Measurements from ENCODE around the gene ANKRD11. TPM values are rescaled to one million over a fixed set of nuclear protein-coding genes. Genes with fewer than 3 reads are reported as not detected.

The ANKRD11 gene
- total RNA-seq, 1 experiment from 2014 or later = 242 TPM

DNA sequence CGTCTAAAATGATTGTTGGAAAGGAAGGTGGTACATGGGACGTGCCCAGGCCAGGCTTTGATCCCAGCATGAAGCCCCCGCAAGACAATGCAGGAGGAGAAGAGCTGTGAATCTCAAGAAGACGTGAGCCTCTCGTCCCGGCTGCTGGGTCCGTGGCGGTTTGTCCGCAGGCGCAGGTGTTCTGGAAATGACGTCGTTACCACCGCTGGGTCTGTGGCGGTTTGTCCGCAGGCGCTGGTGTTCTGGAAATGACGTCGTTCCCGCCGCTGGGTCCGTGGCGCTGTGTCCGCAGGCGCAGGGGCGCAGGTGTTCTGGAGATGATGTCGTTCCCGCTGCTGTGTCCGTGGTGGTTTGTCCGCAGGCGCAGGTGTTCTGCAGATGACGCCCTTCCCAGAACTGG lies 31.9 kb upstream of the ANKRD11 start:
- Mint-ChIP-seq H3K27ac (ENCODE audit: unreplicated experiment) (no peak overlapping the region), H3K9me3 (ENCODE audit: low read depth, unreplicated experiment) (no peaks in the 10 kb centered on the region), H3K4me3 (ENCODE audit: low read depth, unreplicated experiment) (no peak overlapping the region), H3K36me3 (ENCODE audit: insufficient read depth, unreplicated experiment) (peaks cover 72% of the 10 kb centered on the region), H3K4me1 (ENCODE audit: low read depth, unreplicated experiment) (no peaks in the 10 kb centered on the region), H3K27me3 (ENCODE audit: unreplicated experiment) (no peaks in the 10 kb centered on the region)
- TF ChIP-seq, protein P1, sequence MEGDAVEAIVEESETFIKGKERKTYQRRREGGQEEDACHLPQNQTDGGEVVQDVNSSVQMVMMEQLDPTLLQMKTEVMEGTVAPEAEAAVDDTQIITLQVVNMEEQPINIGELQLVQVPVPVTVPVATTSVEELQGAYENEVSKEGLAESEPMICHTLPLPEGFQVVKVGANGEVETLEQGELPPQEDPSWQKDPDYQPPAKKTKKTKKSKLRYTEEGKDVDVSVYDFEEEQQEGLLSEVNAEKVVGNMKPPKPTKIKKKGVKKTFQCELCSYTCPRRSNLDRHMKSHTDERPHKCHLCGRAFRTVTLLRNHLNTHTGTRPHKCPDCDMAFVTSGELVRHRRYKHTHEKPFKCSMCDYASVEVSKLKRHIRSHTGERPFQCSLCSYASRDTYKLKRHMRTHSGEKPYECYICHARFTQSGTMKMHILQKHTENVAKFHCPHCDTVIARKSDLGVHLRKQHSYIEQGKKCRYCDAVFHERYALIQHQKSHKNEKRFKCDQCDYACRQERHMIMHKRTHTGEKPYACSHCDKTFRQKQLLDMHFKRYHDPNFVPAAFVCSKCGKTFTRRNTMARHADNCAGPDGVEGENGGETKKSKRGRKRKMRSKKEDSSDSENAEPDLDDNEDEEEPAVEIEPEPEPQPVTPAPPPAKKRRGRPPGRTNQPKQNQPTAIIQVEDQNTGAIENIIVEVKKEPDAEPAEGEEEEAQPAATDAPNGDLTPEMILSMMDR (IDR thresholded peaks at IDR 0.05; ENCODE audit: unreplicated experiment) = no peak
- intact Hi-C loops (cut with micrococcal nuclease; ENCODE audit: unreplicated experiment) = no loop called here
- CTCF ChIA-PET = no interaction called here
- no peak for DNase-seq
- BruUV-seq (replicated peaks) = no TSS peak

DNA sequence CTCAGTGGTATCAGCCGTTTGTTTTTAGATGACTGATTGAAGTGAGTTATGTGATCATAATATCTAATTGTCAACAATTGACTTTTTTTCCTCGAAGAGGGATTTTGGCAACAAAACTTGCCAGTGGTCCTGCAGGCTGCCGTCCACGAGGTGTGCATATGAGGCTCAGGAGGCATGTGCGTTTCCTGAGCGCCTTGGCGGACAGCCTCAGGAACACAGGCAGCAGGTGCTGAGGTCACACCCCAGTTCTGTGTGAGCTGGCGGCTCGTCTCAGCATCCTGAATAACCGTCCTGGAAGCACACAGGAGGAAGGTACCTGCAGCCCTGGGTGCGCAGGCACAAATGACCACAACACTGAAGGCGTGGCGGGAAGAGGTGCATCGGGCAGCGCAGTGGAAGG lies 29.5 kb upstream of the ANKRD11 start:
- H3K27ac Mint-ChIP-seq (ENCODE audit: unreplicated experiment) = no peak overlapping the region
- BruUV-seq (replicated peaks) = no TSS peak
- H3K4me3 Mint-ChIP-seq (ENCODE audit: low read depth, unreplicated experiment) = no peak overlapping the region
- no peaks in the 10 kb centered on the region for H3K9me3 Mint-ChIP-seq (ENCODE audit: low read depth, unreplicated experiment)
- intact Hi-C loops (cut with micrococcal nuclease; ENCODE audit: unreplicated experiment) = no loop called here
- no peaks in the 10 kb centered on the region for H3K27me3 Mint-ChIP-seq (ENCODE audit: unreplicated experiment)
- TF ChIP-seq, protein P1 (IDR thresholded peaks at IDR 0.05; ENCODE audit: unreplicated experiment) = no peak
- H3K36me3 Mint-ChIP-seq (ENCODE audit: insufficient read depth, unreplicated experiment) = peaks cover 71% of the 10 kb centered on the region
- CTCF ChIA-PET = no interaction called here
- DNase-seq = no peak
- H3K4me1 Mint-ChIP-seq (ENCODE audit: low read depth, unreplicated experiment) = no peaks in the 10 kb centered on the region

DNA sequence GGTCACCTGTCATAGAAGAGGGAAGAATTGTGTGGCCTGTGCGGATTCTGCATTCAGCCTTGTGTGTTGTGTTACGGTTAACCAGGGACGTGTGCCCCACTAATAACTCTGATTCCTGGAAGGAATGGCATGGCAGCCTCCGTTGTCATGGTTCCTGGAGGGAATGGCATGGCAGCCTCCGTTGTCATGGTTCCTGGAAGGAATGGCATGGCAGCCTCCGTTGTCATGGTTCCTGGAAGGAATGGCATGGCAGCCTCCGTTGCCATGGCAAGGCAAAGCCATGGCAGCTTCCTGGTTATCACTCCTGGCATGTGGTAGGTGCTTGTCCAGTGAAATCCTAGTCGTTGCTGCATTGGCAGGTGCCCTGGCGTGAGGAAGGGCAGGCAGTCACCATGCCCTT lies 26.8 kb upstream of the ANKRD11 start:
- no TSS peak for BruUV-seq (replicated peaks)
- CTCF ChIA-PET = no interaction called here
- no peaks in the 10 kb centered on the region for H3K9me3 Mint-ChIP-seq (ENCODE audit: low read depth, unreplicated experiment)
- no peaks in the 10 kb centered on the region for H3K4me1 Mint-ChIP-seq (ENCODE audit: low read depth, unreplicated experiment)
- no peak for DNase-seq
- H3K36me3 Mint-ChIP-seq (ENCODE audit: insufficient read depth, unreplicated experiment) = peaks cover 69% of the 10 kb centered on the region
- TF ChIP-seq, protein P1 (IDR thresholded peaks at IDR 0.05; ENCODE audit: unreplicated experiment) = no peak
- no peaks in the 10 kb centered on the region for H3K27me3 Mint-ChIP-seq (ENCODE audit: unreplicated experiment)
- intact Hi-C loops (cut with micrococcal nuclease; ENCODE audit: unreplicated experiment) = no loop called here
- no peak overlapping the region for H3K4me3 Mint-ChIP-seq (ENCODE audit: low read depth, unreplicated experiment)
- H3K27ac Mint-ChIP-seq (ENCODE audit: unreplicated experiment) = no peak overlapping the region

DNA sequence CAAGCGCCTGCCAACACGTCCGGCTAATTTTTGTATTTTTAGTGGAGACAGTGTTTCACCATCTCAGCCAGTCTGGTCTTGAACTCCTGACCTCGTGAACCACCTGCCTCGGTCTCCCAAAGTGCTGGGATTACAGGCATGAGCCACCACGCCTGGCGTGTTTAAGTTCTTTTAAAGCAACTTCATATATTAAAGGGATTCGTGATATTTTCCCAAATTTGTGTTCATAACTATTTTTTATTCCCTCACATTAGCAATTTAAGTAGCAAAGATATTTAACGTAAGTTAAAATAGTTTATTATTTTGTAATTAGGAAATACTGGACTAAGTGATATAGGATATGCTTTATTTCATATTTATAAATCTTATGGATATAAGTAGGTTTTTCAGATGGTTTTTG lies 22.1 kb upstream of the ANKRD11 start:
- BruUV-seq (replicated peaks) = no TSS peak

More for the DNA sequence above, 22.1 kb upstream of the ANKRD11 start:
- intact Hi-C loops (cut with micrococcal nuclease; ENCODE audit: unreplicated experiment) = no loop called here
- CTCF ChIA-PET = no interaction called here
- no peak overlapping the region for H3K27ac Mint-ChIP-seq (ENCODE audit: unreplicated experiment)
- TF ChIP-seq, protein P1 (IDR thresholded peaks at IDR 0.05; ENCODE audit: unreplicated experiment) = no peak
- no peak for DNase-seq
- H3K27me3 Mint-ChIP-seq (ENCODE audit: unreplicated experiment) = no peaks in the 10 kb centered on the region
- no peaks in the 10 kb centered on the region for H3K4me1 Mint-ChIP-seq (ENCODE audit: low read depth, unreplicated experiment)
- no peak overlapping the region for H3K4me3 Mint-ChIP-seq (ENCODE audit: low read depth, unreplicated experiment)
- H3K36me3 Mint-ChIP-seq (ENCODE audit: insufficient read depth, unreplicated experiment) = peaks cover 72% of the 10 kb centered on the region
- H3K9me3 Mint-ChIP-seq (ENCODE audit: low read depth, unreplicated experiment) = no peaks in the 10 kb centered on the region

Measured in Calu3 (cell line).